Duodenal mucosa (tissue), 2 donors: Measurements from ENCODE around the gene EFTUD2.

ENCODE experiments used
- H3K27ac ChIP-seq: one replicate; pipeline ENCODE4 v1.7.0; 2013; ENCODE audit warnings: low read depth, low read length
- H3K27me3 ChIP-seq, 2 donors: one replicate each; pipeline ENCODE4 v1.7.0; 2013; ENCODE audit warnings: low read length in 2 of 2, control low read depth in 1 of 2; ENCODE audit not compliant: insufficient read depth in 2 of 2, control insufficient read depth in 1 of 2
- H3K36me3 ChIP-seq, 2 donors: one replicate each; pipeline ENCODE4 v1.7.0; 2013; ENCODE audit warnings: low read length in 2 of 2, control low read depth in 1 of 2; ENCODE audit not compliant: insufficient read depth in 2 of 2, control insufficient read depth in 1 of 2
- H3K4me1 ChIP-seq, 2 donors: one replicate each; pipeline ENCODE4 v1.7.0; 2013; ENCODE audit warnings: low read length in 2 of 2, control low read depth in 1 of 2; ENCODE audit not compliant: insufficient read depth in 2 of 2, control insufficient read depth in 1 of 2
- H3K4me3 ChIP-seq, 2 donors: one replicate each; pipeline ENCODE4 v1.7.0; 2013; ENCODE audit warnings: low read length in 2 of 2, low read depth in 1 of 2
- H3K9ac ChIP-seq, 2 donors: one replicate each; pipeline ENCODE4 v1.7.0; 2013; ENCODE audit warnings: low read length in 2 of 2, low read depth in 1 of 2
- H3K9me3 ChIP-seq, 2 donors: one replicate each; pipeline ENCODE4 v1.7.0; 2013; ENCODE audit warnings: low read length in 2 of 2, control low read depth in 1 of 2; ENCODE audit not compliant: control insufficient read depth in 1 of 2

EFTUD2 gene

GRCh38 chr17:44933824-44934744, 34.8 kb upstream of the EFTUD2 start:
- H3K9ac ChIP-seq = no peak overlapping the region
- H3K27ac ChIP-seq = no peak overlapping the region
- no peaks in the 10 kb centered on the region for H3K9me3 ChIP-seq
- H3K27me3 ChIP-seq = no peaks in the 10 kb centered on the region
- H3K4me3 ChIP-seq = no peak overlapping the region
- no peaks in the 10 kb centered on the region for H3K4me1 ChIP-seq
- H3K36me3 ChIP-seq = peaks cover 0 to 45% of the 10 kb centered on the region in 2 donors

DNA sequence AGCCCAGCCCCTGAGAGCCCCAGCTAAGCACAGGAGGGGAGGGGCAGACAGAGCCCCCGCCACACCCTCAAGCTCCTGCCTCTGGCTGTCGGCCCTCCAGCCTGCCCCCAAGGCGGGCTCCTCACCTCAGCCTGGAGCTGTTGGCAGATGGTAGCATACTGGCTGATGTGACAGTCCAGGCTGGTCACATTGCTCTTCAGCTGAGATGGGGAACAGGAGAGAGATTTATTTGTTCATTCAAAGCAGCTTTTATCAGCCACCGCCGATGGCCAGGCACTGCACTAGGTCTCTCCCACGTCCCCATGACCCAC, 33.5 kb upstream of the EFTUD2 start:
- no peak overlapping the region for H3K4me3 ChIP-seq
- H3K9ac ChIP-seq = no peak overlapping the region
- H3K9me3 ChIP-seq = no peaks in the 10 kb centered on the region
- no peaks in the 10 kb centered on the region for H3K27me3 ChIP-seq
- no peaks in the 10 kb centered on the region for H3K4me1 ChIP-seq
- H3K27ac ChIP-seq = no peak overlapping the region
- H3K36me3 ChIP-seq = peaks cover 0 to 58% of the 10 kb centered on the region in 2 donors

DNA sequence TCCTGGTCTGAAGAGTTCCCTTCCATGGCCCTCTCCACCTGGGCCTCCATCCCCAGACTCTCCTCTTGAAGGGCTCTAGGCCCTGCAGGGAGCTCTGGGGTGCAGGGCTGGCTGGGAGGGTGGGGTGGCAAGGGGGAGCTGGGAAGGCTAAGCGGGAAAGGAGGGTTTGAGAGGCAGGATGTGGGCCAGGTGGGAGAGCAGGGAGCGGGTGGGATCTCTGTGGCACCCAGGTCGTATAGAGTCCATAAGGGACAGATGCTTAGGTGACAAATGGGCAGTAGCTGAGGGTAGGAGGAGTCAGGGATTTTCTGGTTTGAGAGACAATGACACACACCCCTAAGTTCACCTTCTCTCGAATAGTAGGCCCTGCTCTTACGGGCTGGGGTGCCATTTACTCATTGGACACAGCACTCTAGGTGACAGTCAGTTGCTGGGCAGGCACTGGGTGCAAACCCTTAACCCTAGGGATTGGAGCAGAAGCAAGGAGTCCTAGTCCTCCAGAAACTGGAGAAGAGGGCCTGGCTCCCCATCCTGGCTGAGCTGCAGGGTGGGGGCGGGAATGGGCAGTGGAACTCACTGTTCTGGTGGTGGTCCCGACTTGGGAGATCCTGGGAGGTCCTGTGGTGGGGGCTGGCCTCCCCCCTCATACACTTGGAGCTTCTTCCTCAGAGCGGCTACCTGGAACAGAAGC, 33.0 kb upstream of the EFTUD2 start:
- Histone ChIP-seq H3K9ac (no peak overlapping the region), H3K4me3 (no peak overlapping the region), H3K27ac (no peak overlapping the region), H3K36me3 (peaks cover 0 to 59% of the 10 kb centered on the region in 2 donors), H3K4me1 (no peaks in the 10 kb centered on the region), H3K27me3 (no peaks in the 10 kb centered on the region), H3K9me3 (no peaks in the 10 kb centered on the region)

- H3K4me3 ChIP-seq = no peak overlapping the region
Observed at GRCh38 chr17:44931376-44931775, 32.1 kb upstream of the EFTUD2 start.

GRCh38 chr17:44930667-44931066, 31.4 kb upstream of the EFTUD2 start:
- Histone ChIP-seq H3K4me3 (no peak overlapping the region), H3K27me3 (no peaks in the 10 kb centered on the region), H3K4me1 (no peaks in the 10 kb centered on the region), H3K36me3 (peaks cover 0 to 63% of the 10 kb centered on the region in 2 donors), H3K27ac (no peak overlapping the region), H3K9me3 (no peaks in the 10 kb centered on the region), H3K9ac (no peak overlapping the region)

More at GRCh38 chr17:44931376-44931775, 32.1 kb upstream of the EFTUD2 start:
- H3K27ac ChIP-seq = no peak overlapping the region
- H3K9me3 ChIP-seq = no peaks in the 10 kb centered on the region
- H3K36me3 ChIP-seq = peaks cover 0 to 65% of the 10 kb centered on the region in 2 donors
- H3K27me3 ChIP-seq = no peaks in the 10 kb centered on the region
- H3K9ac ChIP-seq = no peak overlapping the region
- no peaks in the 10 kb centered on the region for H3K4me1 ChIP-seq

DNA sequence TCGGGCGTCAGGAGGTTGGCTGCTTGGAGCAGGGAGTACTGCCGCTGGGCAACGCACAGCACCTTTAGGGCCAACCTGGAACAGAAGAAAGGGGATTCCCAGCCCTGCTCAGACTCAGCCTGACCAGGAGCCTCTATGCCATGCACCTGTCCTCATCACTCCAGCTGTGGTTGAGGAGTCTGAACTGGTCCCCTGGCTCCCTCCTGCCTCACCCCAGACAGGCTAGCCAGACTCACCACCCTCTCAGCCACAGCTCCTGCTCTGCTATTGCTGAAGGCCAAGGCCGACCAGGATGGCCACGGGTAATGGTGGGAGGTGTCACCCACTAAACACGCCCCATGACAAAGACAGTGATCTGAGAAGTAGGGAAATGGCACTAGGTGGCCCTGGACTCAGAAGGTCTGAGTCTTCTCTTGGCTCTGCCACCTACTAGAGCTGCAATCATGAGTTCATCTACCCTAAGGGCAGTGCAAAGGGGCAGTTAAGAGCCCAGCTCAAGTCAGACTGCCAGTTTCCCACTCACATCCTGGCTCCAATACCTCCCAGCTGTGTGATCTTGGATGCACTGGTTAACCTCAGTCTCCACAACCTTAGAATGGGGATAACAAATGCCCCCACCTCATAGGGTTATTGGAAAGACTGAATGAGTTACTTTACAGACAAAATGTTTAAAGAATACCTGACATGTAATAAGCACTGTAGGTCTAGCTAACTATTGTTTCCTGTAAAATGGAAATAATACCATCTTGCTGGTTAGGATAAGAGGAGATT, 29.9 kb upstream of the EFTUD2 start:
- H3K27me3 ChIP-seq = no peaks in the 10 kb centered on the region
- no peak overlapping the region for H3K9ac ChIP-seq
- H3K9me3 ChIP-seq = no peaks in the 10 kb centered on the region
- no peak overlapping the region for H3K27ac ChIP-seq
- H3K4me3 ChIP-seq = no peak overlapping the region
- no peaks in the 10 kb centered on the region for H3K4me1 ChIP-seq
- peaks cover 0 to 57% of the 10 kb centered on the region in 2 donors for H3K36me3 ChIP-seq

DNA sequence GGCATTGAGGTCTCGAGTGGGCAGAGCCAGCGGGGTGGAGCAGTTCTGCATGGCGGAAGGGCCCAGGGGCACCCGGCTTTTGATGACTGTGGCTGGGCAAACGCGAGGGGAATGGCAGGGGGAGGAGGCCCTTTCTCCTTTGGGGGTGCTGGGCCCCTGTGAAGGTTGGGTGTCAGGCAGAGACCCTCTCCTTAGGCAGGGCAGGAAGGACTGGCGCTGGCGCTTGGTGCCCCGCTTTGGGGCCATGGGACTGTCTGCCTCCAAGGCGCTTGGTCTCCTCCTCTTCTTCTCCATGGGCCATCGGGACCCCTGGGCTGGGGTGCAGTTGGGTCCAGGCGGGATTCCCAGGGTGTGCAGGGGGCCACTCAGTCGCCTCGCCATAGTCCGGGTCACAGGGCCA, 28.9 kb upstream of the EFTUD2 start:
- Histone ChIP-seq H3K9ac (no peak overlapping the region), H3K27me3 (no peaks in the 10 kb centered on the region), H3K36me3 (peaks cover 0 to 50% of the 10 kb centered on the region in 2 donors), H3K9me3 (no peaks in the 10 kb centered on the region), H3K4me3 (no peak overlapping the region), H3K4me1 (no peaks in the 10 kb centered on the region), H3K27ac (no peak overlapping the region)

DNA sequence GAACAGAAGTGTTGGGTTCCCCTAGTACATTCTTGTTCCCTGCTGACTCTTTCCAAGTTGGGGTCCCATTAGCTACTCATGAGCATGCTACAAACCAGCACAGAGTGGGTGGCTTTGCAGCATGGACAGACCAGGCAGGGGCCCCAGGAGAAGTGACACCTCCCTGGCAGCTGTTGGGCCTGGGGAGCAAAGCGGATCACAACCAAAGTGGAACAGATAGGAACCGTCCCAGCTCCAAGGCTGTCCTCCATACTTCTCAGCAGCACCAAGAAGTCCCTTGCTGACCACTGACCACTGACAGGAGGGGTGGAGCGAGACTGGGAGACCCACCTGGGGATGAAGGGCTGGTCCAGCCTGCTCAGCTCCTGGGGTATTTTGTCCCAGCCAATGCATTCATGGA, 28.5 kb upstream of the EFTUD2 start:
- no peaks in the 10 kb centered on the region for H3K9me3 ChIP-seq
- no peak overlapping the region for H3K4me3 ChIP-seq
- peaks cover 0 to 46% of the 10 kb centered on the region in 2 donors for H3K36me3 ChIP-seq
- no peaks in the 10 kb centered on the region for H3K27me3 ChIP-seq
- H3K9ac ChIP-seq = no peak overlapping the region
- no peaks in the 10 kb centered on the region for H3K4me1 ChIP-seq
- H3K27ac ChIP-seq = no peak overlapping the region

DNA sequence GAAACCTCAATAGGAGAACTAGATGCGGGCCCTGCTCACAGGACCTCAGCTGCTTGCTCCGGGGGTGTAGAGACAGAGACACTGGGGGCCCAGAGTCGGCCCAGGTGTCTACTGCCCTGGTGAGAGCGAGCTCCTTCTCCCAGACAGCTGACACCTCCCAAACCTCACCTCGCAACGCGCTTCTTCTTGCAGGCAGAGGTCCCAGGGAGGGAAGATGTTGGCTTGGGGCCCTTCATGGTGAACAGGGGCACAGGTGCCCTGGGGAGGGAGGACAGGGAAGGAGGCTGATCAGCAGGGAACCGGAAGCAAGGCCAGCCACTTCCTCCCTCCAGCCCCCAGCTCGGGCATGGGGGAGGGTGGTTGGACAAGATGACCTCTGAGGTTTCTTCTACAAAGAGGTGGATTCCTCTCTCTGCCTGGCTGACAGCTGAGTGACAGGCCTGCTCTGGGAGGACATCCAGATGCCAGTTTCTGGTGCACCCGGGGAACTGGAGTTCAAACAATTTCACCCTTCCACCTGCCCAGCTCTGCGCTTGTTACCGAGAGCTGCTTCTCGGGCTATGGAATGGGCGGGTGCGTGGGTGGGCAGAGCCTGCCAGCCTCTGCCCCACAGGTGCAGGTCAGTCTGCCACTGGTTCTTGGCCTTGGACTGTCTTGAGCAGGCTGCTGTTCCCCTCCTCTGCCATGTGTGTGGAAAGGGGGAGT, 27.7 kb upstream of the EFTUD2 start:
- Histone ChIP-seq H3K4me1 (no peaks in the 10 kb centered on the region), H3K9me3 (no peaks in the 10 kb centered on the region), H3K27me3 (no peaks in the 10 kb centered on the region), H3K4me3 (no peak overlapping the region), H3K36me3 (peaks cover 0 to 39% of the 10 kb centered on the region in 2 donors), H3K9ac (no peak overlapping the region), H3K27ac (no peak overlapping the region)
